SK-N-MC (cell line): ENCODE measurements around the gene GABRA5.

Experiments used
- DNase-seq: peaks from one replicate; pipeline ENCODE4 v3.0.0-alpha.2; 2011; ENCODE audit warnings: low read depth, low spot score
- H3K27ac ChIP-seq: fragments of 200-600 bp; sonication (generic); 2 replicates; pipeline ENCODE4 v1.5.1; 2016; ENCODE audit warnings: mixed run types
- H3K36me3 ChIP-seq: fragments of 200-600 bp; sonication (generic); 2 replicates; pipeline ENCODE4 v1.6.1; 2017; ENCODE audit warnings: antibody characterized with exemption, low read length, mixed read lengths; ENCODE audit not compliant: insufficient read depth
- H3K4me3 ChIP-seq: fragments of 200-600 bp; sonication (generic); 2 replicates; pipeline ENCODE4 v1.5.1; 2016
- H3K9ac ChIP-seq: fragments of 200-600 bp; sonication (generic); 2 replicates; pipeline ENCODE4 v1.8.0; 2017; ENCODE audit warnings: mixed run types, mixed read lengths; ENCODE audit not compliant: insufficient read length
- H3K9me3 ChIP-seq: fragments of 200-600 bp; sonication (generic); 2 replicates; pipeline ENCODE4 v1.6.1; 2017; ENCODE audit warnings: low read depth, mild to moderate bottlenecking, antibody characterized with exemption, low read length, moderate library complexity, mixed read lengths
- EZH2 ChIP-seq: fragments of 200-600 bp; sonication (generic); IDR thresholded peaks from one replicate; pipeline ENCODE4 v1.6.1; 2017; ENCODE audit warnings: antibody characterized with exemption
- FOXP2 ChIP-seq: optimal IDR thresholded peaks from 2 replicates; pipeline ENCODE3; 2011; ENCODE audit warnings: mild to moderate bottlenecking, moderate library complexity; ENCODE audit not compliant: insufficient read depth; ENCODE audit errors: extremely low read length, control extremely low read depth
- POLR2AphosphoS5 ChIP-seq: IDR thresholded peaks from 2 replicates; pipeline ENCODE4 v1.6.1; 2012; ENCODE audit warnings: mild to moderate bottlenecking, low read depth, low read length, borderline replicate concordance

GABRA5 gene

DNA sequence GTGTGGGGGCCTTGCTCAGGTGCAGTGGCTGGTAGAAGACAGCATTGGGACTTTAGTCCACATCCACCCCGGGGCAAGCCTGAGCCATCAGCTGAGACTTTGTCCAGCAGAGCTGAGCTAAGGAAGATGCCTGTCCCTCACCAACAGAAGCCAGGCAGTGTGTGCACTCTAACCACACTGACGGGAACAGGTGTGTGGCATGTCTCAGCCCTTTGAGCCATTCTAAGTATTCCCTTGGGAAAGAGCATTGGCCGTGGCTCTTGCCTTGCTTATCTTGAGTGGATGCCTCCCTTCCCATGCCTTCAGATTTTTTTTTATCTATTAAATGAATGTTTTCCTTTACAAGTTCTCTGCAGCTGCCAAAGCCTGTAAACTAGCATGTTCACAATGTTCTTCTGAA, 3.5 kb downstream of the GABRA5 start:
- H3K4me3 ChIP-seq, result no peak overlapping the region
- DNase-seq, result no peak
- no peaks in the 10 kb centered on the region for H3K36me3 ChIP-seq
- H3K9ac ChIP-seq, result no peak overlapping the region
- TF ChIP-seq FOXP2, result no peak
- no peak overlapping the region for H3K27ac ChIP-seq
- H3K9me3 ChIP-seq, result no peaks in the 10 kb centered on the region

DNA sequence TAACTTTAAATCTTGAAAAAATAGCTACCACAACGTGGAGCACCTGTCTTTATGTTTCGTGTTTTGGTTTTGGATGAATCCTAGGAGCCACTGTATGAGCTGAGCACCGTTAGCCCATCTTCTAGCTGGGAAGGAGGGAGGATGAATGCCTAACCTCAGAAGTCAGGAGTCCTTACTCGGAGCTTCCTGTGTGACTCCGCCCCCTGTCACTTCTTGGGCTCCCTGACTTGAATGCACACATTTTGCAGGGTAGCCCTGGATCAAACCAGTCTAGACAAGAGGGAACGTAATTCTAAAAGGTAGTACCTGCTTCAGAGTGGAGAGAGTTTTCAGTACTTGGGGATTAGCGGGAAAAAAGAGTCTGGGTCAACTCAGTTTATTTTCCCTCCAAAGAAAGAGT, 5.3 kb downstream of the GABRA5 start:
- H3K9me3 ChIP-seq, result no peaks in the 10 kb centered on the region
- TF ChIP-seq EZH2, result no peak
- TF ChIP-seq FOXP2, result no peak
- no peak overlapping the region for H3K27ac ChIP-seq
- no peak overlapping the region for H3K9ac ChIP-seq
- H3K36me3 ChIP-seq, result no peaks in the 10 kb centered on the region
- DNase-seq, result no peak
- no peak overlapping the region for H3K4me3 ChIP-seq

DNA sequence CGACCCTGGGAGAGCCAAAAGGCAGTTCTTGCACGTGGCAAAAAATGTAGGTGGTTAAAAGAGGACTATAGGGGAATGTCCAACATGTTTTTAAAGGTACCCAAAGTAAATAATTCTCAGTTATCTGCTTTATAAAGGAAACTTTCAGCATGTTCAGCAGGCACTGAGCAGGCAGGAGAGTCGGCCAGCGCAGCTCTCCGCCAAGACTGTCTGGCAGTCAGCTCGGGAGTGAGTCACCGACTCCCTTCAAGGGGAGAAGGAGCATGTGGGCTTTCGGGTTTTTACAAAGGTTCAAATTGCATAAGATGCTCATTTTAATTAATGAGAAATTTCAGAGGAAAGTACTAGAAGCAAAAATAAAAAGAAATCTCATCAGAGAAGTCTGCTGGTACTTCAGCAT, 7.0 kb downstream of the GABRA5 start:
- Histone ChIP-seq H3K27ac (no peak overlapping the region), H3K36me3 (no peaks in the 10 kb centered on the region), H3K9ac (no peak overlapping the region), H3K4me3 (no peak overlapping the region), H3K9me3 (no peaks in the 10 kb centered on the region)
- TF ChIP-seq EZH2, result no peak
- TF ChIP-seq FOXP2, result no peak
- TF ChIP-seq POLR2AphosphoS5, result no peak
- no peak for DNase-seq

DNA sequence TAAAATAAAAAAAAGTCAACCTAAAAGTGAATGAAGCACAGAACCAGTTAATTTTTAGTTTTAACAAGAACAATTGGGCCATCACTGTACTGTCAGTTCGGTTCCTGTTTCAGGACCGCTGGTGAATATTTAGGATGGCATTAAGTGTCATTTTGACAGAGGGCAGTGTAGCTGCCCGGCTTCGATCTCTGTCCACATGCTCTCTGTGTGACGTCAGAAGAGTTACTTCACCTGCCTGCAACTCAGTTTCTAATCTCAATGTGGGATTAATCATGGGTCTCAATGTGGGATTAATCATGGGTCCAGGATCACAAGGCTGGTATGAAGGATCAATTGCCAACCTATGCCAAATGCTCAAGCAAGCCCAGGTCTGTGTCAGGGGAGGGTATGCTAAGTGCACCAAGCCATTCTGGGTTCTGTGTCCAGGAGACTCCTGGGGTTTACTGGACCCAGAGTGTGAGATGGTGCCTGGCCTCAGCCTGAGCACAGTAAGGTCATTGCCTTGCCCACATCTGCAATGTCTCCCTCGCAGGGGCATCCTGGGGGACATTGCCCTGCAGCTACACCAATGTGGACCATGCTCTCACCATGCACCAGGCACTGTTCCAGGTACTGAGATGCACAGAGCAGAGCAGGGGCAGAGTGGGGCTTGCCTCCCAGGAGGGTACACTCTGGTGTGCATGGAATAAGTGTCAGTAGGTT, 8.1 kb downstream of the GABRA5 start:
- Histone ChIP-seq H3K36me3 (no peaks in the 10 kb centered on the region), H3K9ac (no peak overlapping the region), H3K4me3 (no peak overlapping the region), H3K27ac (no peak overlapping the region), H3K9me3 (no peaks in the 10 kb centered on the region)
- TF ChIP-seq FOXP2 (no peak), POLR2AphosphoS5 (no peak), EZH2 (no peak)
- no peak for DNase-seq

DNA sequence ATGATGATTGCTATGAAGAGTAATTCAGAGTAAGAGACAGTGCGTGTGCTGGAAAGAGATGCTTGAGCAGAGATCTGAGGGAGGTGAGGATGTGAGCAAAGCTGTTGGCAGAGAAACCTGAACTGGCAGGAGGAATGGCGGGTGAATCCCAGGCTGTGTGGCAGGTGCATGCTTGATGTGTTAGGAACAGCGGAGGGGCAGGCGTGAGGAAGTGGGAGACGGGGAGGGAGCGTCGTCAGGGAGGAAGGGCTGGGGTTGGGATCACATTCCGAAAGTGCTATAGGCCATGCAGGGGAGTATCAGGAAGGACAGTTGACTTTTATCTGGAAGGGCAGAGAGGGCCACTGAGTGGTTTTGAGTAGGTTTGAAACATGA, 8.6 kb downstream of the GABRA5 start:
- Histone ChIP-seq H3K4me3 (no peak overlapping the region), H3K9ac (no peak overlapping the region), H3K36me3 (no peaks in the 10 kb centered on the region)

DNA sequence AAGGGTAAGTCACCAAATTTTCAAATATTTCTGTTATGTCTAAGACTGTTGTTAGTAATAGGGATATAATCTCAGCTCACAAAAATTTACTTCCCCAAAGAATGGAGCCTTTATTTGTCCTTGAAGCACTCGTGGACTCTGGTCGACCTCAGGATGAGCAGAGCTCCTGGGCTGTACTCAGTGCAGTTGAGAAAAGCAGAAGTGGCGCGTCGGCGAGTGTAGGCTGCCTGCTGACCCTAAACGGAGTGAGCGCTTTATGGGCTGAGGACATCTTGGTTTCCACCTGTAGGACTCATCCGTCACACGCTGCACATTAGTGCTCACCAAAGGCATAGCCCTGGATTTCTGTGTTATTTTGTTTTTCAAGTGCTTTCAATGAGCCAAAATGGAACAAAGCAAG, 11.0 kb downstream of the GABRA5 start:
- TF ChIP-seq EZH2, result no peak
- DNase-seq, result no peak
- Histone ChIP-seq H3K9me3 (no peaks in the 10 kb centered on the region), H3K27ac (no peak overlapping the region), H3K4me3 (no peak overlapping the region), H3K9ac (no peak overlapping the region), H3K36me3 (no peaks in the 10 kb centered on the region)

More for the DNA sequence above, 8.6 kb downstream of the GABRA5 start:
- no peaks in the 10 kb centered on the region for H3K9me3 ChIP-seq
- no peak overlapping the region for H3K27ac ChIP-seq
- TF ChIP-seq POLR2AphosphoS5 (no peak), FOXP2 (no peak), EZH2 (no peak)
- no peak for DNase-seq

DNA sequence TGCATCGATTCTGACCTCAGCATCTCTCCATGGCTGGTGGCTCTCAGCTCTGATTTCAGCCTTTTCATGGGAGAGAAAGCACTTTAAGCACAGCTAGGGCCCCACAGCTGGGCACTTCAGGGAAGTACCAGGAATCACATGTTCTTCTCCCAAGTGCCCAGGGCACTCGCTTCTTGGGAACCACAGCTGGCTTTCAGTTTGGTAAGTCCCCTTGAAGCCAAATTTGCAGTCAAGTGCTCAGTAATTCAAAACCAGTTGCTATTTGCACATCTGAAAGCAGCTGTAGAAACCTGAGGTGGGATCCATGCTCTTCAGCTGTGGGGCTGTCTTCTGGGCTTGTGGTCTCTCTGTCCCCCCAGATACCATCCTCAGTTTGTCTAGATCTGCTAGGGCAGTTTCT, 12.8 kb downstream of the GABRA5 start:
- no peak for TF ChIP-seq FOXP2
- no peak for TF ChIP-seq EZH2
- TF ChIP-seq POLR2AphosphoS5, result no peak
- Histone ChIP-seq H3K9ac (no peak overlapping the region), H3K4me3 (no peak overlapping the region), H3K36me3 (no peaks in the 10 kb centered on the region), H3K27ac (no peak overlapping the region), H3K9me3 (no peaks in the 10 kb centered on the region)
- no peak for DNase-seq

DNA sequence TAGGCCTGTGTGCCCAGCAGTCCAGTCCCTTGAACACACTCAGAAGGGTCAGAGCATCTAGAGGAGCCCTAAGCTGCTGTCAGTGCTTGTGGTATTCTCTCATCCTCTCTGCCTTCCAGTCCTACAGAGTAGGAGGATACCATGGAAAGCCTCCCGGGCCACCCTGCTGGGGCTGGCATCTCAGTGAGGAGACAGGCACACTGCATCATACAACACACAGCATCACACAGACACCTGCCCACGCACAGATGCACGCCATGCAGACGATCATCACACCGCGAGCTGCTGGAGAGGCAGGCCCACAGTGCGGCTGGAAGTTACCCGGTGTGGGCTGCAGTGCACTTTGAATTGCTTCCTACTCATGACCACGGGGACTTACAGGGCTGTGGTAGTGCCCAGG, 15.2 kb downstream of the GABRA5 start:
- DNase-seq, result no peak
- Histone ChIP-seq H3K4me3 (no peak overlapping the region), H3K9ac (no peak overlapping the region), H3K9me3 (no peaks in the 10 kb centered on the region), H3K36me3 (no peaks in the 10 kb centered on the region), H3K27ac (no peak overlapping the region)
- TF ChIP-seq EZH2, result no peak
- no peak for TF ChIP-seq POLR2AphosphoS5
- TF ChIP-seq FOXP2, result no peak

DNA sequence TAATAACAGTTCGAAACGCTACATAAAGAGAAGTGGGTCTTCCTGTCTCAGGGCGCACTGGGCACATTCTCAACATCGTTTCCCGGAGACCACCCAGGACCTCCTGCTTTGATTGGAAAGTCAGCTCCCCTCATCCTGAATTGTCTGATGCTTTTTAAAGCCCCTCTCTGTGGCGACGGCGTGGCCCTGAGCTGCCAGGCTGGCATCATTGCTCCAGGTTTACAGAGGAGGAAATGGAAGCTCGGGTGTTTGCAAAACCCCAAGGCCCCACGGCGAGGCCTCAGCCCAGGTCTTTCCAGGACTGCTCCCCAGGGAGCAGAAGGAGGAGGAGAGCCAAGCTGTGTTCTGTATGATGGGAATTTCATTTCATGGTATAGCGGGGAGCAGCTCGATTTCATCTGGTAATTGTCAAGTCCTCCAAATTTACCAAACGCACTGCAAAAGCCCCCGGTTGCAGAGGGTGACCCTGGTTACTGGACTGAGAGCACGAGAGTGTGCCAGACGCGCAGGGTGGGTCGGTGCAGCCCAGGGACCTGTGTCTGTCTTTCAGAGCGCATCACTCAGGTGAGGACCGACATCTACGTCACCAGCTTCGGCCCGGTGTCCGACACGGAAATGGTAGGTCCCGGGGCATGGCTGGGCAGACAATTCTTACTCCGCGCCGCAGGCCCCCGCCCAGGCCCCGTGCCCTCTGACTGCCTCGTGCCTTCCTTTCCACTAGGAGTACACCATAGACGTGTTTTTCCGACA, 15.9 kb downstream of the GABRA5 start:
- no peaks in the 10 kb centered on the region for H3K9me3 ChIP-seq
- TF ChIP-seq FOXP2 (no peak), POLR2AphosphoS5 (no peak), EZH2 (no peak)
- no peak overlapping the region for H3K4me3 ChIP-seq
- no peak for DNase-seq
- H3K36me3 ChIP-seq, result no peaks in the 10 kb centered on the region
- H3K9ac ChIP-seq, result no peak overlapping the region
- no peak overlapping the region for H3K27ac ChIP-seq
